AG04449 (cell line): ENCODE data around the gene ZFAND2A.
"Not testable (repeated sequence)": the region's sequence is repeated elsewhere in the genome, so short reads cannot be mapped to it uniquely, and the experiment has no call there.

Experiments used
- CTCF ChIA-PET: fragments of 350-600 bp; formaldehyde crosslinking; extraction: SDS; loops from one replicate; lab custom pipeline; 2021; ENCODE audit warnings: antibody characterized with exemption; lab: Yijun Ruan, JAX
- POLR2A ChIA-PET: fragments of 400-600, 350-600 bp; formaldehyde crosslinking; extraction: SDS; loops from one replicate; lab custom pipeline; 2020; ENCODE audit warnings: antibody characterized with exemption, inconsistent platforms; lab: Yijun Ruan, JAX
- DNase-seq: peaks from one replicate; pipeline ENCODE4 v3.0.0-alpha.2; 2010; ENCODE audit warnings: low read depth, low spot score
- H3K4me3 ChIP-seq: 2 replicates; pipeline ENCODE4 v1.5.1; 2011; ENCODE audit warnings: low read depth, mild to moderate bottlenecking, control low read depth, low read length
- TF ChIP-seq, protein P1 (sequence below): IDR thresholded peaks from one replicate; pipeline ENCODE4 v1.5.1; 2011; ENCODE audit warnings: mild to moderate bottlenecking, moderate library complexity, low read length, control low read depth, inconsistent platforms; ENCODE audit not compliant: insufficient read depth; ENCODE audit errors: missing control alignments

The ZFAND2A gene

DNA sequence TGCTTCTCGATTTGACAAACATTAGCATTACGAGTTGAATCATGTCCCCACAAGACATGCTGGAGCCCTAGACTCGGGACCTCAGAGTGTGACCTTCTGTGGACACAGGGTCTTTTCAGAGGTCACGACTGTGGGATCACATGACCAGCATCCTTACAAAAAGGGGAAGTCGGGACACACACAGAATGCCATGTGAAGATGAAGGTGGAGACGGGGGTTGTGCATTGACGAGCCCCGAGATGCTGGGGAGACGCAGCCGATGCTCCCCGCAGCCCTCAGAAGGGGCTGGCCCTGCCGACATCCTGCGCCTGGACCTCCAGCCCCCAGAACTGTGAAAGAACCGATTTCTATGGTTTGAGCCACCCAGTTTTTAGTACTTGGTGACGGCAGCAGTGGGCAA lies 7.5 kb downstream of the ZFAND2A start:
- CTCF ChIA-PET = interaction anchor here (0.7 to 1.9 kb wide), 2 partner anchors 23 to 159 kb away, joined by 3 to 6 read pairs; no protein-coding TSS in a partner anchor
- TF ChIP-seq, protein P1, sequence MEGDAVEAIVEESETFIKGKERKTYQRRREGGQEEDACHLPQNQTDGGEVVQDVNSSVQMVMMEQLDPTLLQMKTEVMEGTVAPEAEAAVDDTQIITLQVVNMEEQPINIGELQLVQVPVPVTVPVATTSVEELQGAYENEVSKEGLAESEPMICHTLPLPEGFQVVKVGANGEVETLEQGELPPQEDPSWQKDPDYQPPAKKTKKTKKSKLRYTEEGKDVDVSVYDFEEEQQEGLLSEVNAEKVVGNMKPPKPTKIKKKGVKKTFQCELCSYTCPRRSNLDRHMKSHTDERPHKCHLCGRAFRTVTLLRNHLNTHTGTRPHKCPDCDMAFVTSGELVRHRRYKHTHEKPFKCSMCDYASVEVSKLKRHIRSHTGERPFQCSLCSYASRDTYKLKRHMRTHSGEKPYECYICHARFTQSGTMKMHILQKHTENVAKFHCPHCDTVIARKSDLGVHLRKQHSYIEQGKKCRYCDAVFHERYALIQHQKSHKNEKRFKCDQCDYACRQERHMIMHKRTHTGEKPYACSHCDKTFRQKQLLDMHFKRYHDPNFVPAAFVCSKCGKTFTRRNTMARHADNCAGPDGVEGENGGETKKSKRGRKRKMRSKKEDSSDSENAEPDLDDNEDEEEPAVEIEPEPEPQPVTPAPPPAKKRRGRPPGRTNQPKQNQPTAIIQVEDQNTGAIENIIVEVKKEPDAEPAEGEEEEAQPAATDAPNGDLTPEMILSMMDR = no peak
- no peak for DNase-seq
- no peak overlapping the region for H3K4me3 ChIP-seq
- POLR2A ChIA-PET = no interaction called here

DNA sequence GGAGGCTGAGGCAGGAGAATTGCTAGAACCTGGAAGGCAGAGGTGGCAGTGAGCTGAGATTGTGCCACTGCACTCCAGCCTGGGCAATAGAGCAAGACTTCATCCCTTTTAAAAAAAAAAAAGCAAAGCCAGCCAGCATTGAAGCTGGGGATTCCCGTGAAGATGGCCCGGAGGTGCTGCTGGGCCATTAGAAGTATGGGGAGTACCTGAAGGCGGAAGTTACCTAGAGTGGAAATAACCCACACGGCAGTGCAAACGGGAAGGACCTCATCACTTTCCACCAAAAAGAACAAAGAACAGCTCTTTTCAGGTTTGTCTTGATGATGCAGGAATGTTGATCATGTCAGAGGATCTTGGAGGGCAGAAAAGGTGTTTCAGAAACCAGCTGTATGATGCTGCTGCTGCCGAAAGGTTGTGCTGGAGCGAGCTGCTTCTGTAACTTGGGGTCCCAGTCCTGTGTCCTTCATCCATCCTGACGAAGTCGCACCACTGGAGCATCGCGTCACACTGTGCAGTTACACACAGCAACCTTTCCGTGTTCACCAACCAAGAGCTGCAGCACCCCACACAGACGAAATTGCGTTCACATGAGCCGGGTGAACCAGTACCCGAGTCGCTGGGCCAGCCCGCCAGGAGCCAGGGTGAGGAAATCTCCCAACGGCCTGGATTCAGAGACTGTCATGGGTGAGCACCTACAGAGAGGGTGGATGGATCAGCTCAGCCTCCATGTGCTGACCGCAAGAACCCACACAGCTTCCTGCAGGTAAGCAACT lies 8.2 kb downstream of the ZFAND2A start:
- no peak overlapping the region for H3K4me3 ChIP-seq
- POLR2A ChIA-PET = interaction anchor here (0.6 kb wide), 1 partner anchor 1034 kb away, joined by 3 read pairs; no protein-coding TSS in a partner anchor
- DNase-seq = no peak
- TF ChIP-seq, protein P1 = no peak
- CTCF ChIA-PET = interaction anchor here (0.7 to 1.9 kb wide), 3 partner anchors 9 to 158 kb away, joined by 3 to 6 read pairs (median 4); no protein-coding TSS in a partner anchor

DNA sequence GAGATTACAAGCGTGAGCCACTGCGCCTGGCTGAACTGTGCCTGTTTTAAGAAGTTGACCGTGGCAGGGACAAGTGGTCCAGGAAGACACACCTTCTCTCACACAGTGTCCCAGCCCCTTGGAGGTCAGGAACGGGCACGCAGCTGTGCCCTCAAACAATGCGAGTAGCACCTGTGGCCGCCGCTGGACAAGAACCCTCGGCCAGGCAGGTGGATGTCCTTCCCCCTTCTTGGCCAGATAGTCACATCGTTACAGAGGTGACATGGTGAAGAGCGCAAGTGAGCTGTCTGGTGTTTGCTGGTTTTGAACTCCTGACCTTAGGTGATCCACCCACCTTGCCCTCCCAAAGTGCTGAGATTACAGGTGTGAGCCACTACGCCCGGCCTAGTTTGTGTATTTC lies 8.8 kb downstream of the ZFAND2A start:
- ChIA-PET POLR2A (no interaction called here), CTCF (interaction anchor here (1.0 kb wide), 1 partner anchor 8 kb away, joined by 4 read pairs; no protein-coding TSS in a partner anchor)
- no peak overlapping the region for H3K4me3 ChIP-seq
- TF ChIP-seq, protein P1 = no peak
- DNase-seq = no peak

DNA sequence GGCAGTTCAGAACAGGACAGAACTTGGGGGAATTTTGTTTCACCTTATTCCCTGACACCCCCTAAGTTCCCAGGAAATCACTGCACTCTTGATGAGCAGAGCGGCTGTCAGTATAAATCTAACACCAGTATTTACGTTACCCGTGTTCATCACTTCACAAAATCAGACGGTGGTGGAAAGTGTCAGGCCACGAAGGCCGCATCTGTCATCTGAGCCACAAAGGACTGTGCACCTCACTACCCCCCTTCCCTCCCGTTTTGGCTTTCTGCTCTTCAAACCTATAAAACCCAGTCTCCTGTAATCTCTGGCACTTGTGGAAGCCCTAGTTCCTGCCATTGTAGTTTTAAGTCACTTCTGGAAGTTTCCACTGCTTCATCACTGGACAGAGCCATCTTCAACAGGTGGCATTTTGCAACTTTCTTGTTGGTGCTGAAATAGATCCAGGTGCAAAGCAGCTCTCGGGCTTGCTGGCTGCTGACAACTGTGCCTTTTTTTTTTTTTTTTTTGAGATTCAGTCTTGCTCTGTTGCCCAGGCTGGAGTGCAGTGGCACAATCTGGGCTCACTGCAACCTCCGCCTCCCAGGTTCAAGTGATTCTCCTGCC lies 9.5 kb downstream of the ZFAND2A start:
- ChIA-PET CTCF (no interaction called here), POLR2A (no interaction called here)
- no peak overlapping the region for H3K4me3 ChIP-seq
- no peak for DNase-seq
- TF ChIP-seq, protein P1 = no peak

DNA sequence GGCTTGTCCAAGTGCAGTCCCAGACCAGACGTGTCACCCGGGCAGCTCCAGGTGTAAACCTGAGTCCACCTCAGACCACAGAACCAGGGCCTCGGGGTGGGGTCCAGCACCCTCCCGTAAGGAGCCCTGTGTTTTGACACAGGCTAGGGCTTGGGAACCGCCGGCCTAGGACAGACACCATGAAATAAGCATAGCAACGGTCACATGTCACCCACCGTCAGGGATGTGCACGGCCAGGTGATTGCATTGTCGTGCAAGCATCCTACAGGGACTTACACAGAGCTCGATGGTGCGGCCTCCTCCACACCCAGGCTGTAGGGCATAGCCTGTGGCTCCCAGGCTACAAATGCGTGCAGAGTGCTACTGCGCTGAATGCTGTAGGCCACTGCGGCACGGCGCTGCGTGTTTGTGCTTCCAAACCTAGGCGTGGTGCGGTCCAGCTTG lies 10.6 kb downstream of the ZFAND2A start:
- ChIA-PET CTCF (interaction anchor here (0.8 to 1.6 kb wide), 2 partner anchors 11 to 62 kb away, joined by 3 to 4 read pairs; partner anchors contain the start of gene GPER1), POLR2A (interaction anchor here (0.9 kb wide), 1 partner anchor 11 kb away, joined by 4 read pairs; no protein-coding TSS in a partner anchor)
- no peak overlapping the region for H3K4me3 ChIP-seq
- TF ChIP-seq, protein P1 = no peak
- no peak for DNase-seq

DNA sequence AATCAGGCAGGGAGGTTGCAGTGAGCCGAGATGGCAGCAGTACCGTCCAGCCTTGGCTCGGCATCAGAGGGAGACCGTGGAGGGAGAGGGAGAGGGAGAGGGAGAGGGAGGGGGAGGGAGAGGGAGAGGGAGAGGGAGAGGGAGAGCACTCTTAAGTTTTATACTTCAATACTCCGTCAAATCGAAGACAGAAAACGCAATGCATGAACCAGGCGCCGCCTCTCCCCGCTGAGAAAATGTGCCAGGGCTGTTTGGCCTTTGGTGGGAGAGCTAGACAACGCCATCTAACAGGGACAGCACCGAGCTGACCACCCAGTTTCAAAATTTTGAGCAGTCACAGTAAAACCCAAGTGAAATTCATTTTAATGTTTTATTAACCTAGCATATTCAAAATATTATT lies 12.1 kb downstream of the ZFAND2A start:
- H3K4me3 ChIP-seq, POLR2A ChIA-PET, DNase-seq: not testable (repeated sequence)
- CTCF ChIA-PET = interaction anchor here (1.0 kb wide), 1 partner anchor 11 kb away, joined by 3 read pairs; no protein-coding TSS in a partner anchor
